ENCODE results near the gene TRPV2.

The TRPV2 gene

DNA sequence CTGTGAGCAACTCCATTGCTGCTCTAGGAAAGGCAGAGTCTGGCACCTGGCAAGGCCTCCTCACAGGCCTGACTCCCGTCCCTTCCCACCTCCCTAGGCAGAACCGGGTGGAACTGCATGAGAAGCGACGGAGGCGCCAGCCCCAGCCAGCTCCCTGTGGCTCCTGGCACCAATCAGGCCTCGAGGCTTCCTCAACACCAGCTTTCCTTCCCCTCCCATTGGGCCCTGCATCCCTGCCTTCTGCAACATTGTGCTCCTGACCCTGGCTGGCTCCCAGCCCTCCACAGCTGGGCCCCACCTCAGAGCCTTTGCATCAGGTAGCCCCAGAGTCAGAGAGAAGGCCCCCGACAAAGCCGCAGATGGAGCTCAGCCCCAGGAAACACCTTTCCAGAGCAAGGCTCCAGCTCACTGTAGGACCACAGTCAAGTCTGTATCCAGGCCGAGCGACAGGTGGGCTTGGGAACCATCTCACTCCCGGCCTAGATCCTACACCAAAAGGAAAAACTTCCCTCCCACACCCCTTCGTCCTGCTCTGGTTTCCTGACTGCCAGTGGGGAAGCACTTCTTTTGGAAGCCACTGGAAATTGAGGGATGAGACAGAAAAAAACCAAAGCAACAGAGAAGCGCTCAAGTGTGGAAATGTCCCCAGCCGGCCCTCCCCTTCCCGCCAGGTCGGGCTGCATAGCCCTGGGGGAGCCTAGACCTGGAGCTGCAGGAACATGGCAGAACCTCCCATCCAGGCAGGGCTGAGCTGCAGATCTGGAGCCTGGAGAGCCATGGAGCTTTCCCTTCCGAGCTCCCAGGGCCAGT is 45.6 kb downstream of the TRPV2 start:
- H3K36me3 ChIP-seq (ENCODE audit: control insufficient read depth in 1 of 2, insufficient read depth in 2 of 2, low read length in 2 of 2), result peaks cover 0 to 3% of the 10 kb centered on the region in 2 experiments

DNA sequence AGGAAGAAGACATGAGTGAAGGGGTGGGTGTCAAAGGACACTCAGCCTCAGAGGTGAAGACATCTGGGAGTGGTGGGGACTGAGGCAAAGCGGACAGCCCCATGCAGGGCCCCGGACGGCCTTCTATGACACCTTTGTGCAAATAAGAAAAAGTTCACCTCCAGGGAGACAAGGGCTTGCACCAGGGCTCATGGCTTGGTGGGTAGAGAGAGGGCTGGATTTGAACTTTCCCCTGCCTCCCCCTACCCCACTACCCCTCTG is 46.2 kb downstream of the TRPV2 start:
- H4K12ac ChIP-seq (ENCODE audit: low read depth, low read length), result no peak overlapping the region
- H3K36me3 ChIP-seq (ENCODE audit: control insufficient read depth in 1 of 2, insufficient read depth in 2 of 2, low read length in 2 of 2), result peaks cover 0 to 3% of the 10 kb centered on the region in 2 experiments
- H3K18ac ChIP-seq (ENCODE audit: low read length), result no peak overlapping the region
- no peak overlapping the region for H4K8ac ChIP-seq (ENCODE audit: low read depth, low read length)
- no peak overlapping the region for H3K27ac ChIP-seq (ENCODE audit: low read depth, low read length)
- no peak overlapping the region for H2BK12ac ChIP-seq (ENCODE audit: low read length)
- no peaks in the 10 kb centered on the region for H3K79me1 ChIP-seq (ENCODE audit: low read length)
- H4K91ac ChIP-seq (ENCODE audit: low read depth, low read length), result no peak overlapping the region
- no peak overlapping the region for H3K4ac ChIP-seq (ENCODE audit: low read depth, low read length)
- no peak overlapping the region for H3K4me2 ChIP-seq (ENCODE audit: low read length)
- H2BK120ac ChIP-seq (ENCODE audit: insufficient read depth, low read length, poor library complexity), result no peak overlapping the region
- H3K4me1 ChIP-seq (ENCODE audit: control insufficient read depth in 1 of 2, insufficient read depth in 2 of 2, low read length in 2 of 2), result peaks cover 4 to 5% of the 10 kb centered on the region in 2 experiments
- H2BK5ac ChIP-seq (ENCODE audit: low read depth, low read length, poor library complexity), result no peak overlapping the region
- H3K79me2 ChIP-seq (ENCODE audit: control insufficient read depth, insufficient read depth, low read length, poor library complexity), result no peaks in the 10 kb centered on the region
- H3K23ac ChIP-seq (ENCODE audit: low read length), result no peak overlapping the region
- H3K9ac ChIP-seq (ENCODE audit: low read length), result no peak overlapping the region
- H3K27me3 ChIP-seq (ENCODE audit: insufficient read depth, low read length), result no peaks in the 10 kb centered on the region
- no peak overlapping the region for H2AFZ ChIP-seq (ENCODE audit: insufficient read depth, low read length, poor library complexity)
- WGBS (ENCODE audit: extremely low coverage, insufficient coverage, insufficient read length), result no CpG with 5 or more reads among the region's 3 CpGs
- H3K14ac ChIP-seq (ENCODE audit: low read length), result no peak overlapping the region
- H3K9me3 ChIP-seq (ENCODE audit: insufficient read depth, low read depth, low read length), result peaks cover 4% of the 10 kb centered on the region
- H3K4me3 ChIP-seq (ENCODE audit: low read depth, low read length), result no peak overlapping the region
- DNase-seq, result no peak
- H2AK5ac ChIP-seq (ENCODE audit: low read length), result no peak overlapping the region

More for the DNA sequence above, 45.6 kb downstream of the TRPV2 start:
- Histone ChIP-seq H3K79me1 (ENCODE audit: low read length) (no peaks in the 10 kb centered on the region), H4K12ac (ENCODE audit: low read depth, low read length) (no peak overlapping the region), H3K4ac (ENCODE audit: low read depth, low read length) (no peak overlapping the region), H2BK12ac (ENCODE audit: low read length) (no peak overlapping the region), H3K14ac (ENCODE audit: low read length) (no peak overlapping the region), H3K9ac (ENCODE audit: low read length) (no peak overlapping the region), H3K18ac (ENCODE audit: low read length) (no peak overlapping the region), H3K27me3 (ENCODE audit: insufficient read depth, low read length) (no peaks in the 10 kb centered on the region), H3K79me2 (ENCODE audit: control insufficient read depth, insufficient read depth, low read length, poor library complexity) (no peaks in the 10 kb centered on the region), H3K27ac (ENCODE audit: low read depth, low read length) (no peak overlapping the region), H3K4me2 (ENCODE audit: low read length) (no peak overlapping the region), H3K23ac (ENCODE audit: low read length) (no peak overlapping the region), H3K4me1 (ENCODE audit: control insufficient read depth in 1 of 2, insufficient read depth in 2 of 2, low read length in 2 of 2) (peaks cover 4 to 5% of the 10 kb centered on the region in 2 experiments), H2AK5ac (ENCODE audit: low read length) (no peak overlapping the region), H3K9me3 (ENCODE audit: insufficient read depth, low read depth, low read length) (peaks cover 4% of the 10 kb centered on the region), H3K4me3 (ENCODE audit: low read depth, low read length) (no peak overlapping the region), H2BK5ac (ENCODE audit: low read depth, low read length, poor library complexity) (no peak overlapping the region), H2BK120ac (ENCODE audit: insufficient read depth, low read length, poor library complexity) (no peak overlapping the region), H4K91ac (ENCODE audit: low read depth, low read length) (no peak overlapping the region), H2AFZ (ENCODE audit: insufficient read depth, low read length, poor library complexity) (no peak overlapping the region), H4K8ac (ENCODE audit: low read depth, low read length) (no peak overlapping the region)
- no peak for DNase-seq
- WGBS (ENCODE audit: extremely low coverage, insufficient coverage, insufficient read length), result no CpG with 5 or more reads among the region's 17 CpGs

DNA sequence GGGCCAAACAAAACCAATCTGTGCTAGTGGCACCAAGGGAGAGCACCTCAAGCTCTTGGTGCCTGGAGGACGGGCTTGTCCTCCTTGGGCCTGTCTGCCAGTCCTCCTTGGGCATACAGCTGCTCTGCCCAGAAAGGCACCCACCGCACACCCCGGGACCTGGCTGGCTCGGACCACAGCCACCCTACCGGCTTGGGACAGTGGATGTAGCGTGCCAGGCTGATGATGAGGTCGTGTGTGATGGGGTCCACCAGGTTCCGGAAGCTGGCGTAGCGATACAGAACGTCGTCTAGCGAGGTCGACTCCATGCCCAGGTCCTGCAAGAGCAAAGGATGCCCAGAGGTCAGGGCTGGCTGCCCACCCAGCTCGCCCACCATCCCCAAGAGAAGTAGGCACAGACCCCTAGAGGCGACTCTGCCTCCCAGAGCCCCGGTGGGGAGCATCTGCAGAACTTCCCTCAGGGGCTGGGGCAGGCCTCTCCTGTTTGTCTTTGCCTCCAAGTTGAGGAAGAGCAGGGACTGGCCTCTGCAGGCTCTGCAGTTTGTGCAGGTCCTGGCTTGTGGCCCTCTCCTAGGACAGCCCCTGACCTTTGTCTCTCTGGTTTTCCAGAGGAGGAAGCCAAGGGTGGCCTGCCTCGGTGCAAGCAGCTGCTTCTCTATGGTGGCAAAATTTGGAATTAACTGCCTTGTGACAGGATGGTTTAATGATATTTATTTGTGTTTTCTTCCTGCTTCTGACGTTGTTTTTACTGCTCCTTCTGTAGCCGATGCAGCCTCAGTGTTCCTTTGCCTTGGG is 46.9 kb downstream of the TRPV2 start:
- H3K4me1 ChIP-seq (ENCODE audit: control insufficient read depth in 1 of 2, insufficient read depth in 2 of 2, low read length in 2 of 2), result peaks cover 4 to 5% of the 10 kb centered on the region in 2 experiments
- no peak overlapping the region for H3K4ac ChIP-seq (ENCODE audit: low read depth, low read length)
- WGBS (ENCODE audit: extremely low coverage, insufficient coverage, insufficient read length), result no CpG with 5 or more reads among the region's 20 CpGs

DNA sequence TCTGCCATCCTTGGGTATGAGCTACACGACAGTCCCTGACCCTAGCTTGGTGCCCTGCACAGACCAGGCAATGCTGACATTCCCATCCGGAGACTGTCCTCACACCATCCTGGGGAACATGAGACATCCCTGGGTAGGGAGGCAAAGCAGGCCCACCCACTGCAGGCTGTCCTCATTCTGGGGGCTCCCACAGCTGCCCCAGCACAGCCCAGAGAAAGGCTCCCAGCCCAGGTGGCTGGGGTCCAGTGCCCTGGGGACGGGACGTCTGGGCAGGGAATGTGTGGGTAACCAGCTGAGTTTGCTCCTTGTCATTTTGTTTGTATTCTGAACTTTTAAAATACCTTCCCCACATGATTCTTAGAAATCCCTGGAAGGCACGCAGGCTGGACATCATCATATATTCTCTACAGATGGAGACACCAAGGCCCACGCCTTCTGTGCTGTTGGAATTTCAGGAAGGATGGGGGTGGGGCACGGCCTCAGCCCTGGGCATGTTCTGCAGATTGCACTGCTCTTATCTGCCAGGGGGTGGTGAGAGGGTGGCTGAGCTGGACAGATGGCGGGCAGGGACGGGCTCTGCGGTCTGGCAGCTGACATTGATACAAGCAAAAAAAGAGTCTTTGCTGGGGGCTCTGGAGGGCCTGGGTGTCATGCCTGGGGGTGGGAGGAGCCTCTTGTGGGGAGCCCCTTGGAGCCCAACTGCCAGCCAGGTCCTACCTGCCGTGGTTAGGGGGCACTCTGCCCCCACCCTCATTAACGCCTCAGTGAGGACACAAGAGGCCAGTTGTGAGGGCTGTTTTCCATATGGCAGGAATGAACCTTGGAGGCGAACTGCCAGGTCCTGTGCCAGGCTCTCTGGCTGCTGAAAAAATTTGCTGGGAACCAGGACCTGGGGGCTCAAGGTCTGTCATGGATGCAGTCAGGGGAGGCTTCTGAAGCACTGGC is 48.3 kb downstream of the TRPV2 start:
- peaks cover 4 to 5% of the 10 kb centered on the region in 2 experiments for H3K4me1 ChIP-seq (ENCODE audit: control insufficient read depth in 1 of 2, insufficient read depth in 2 of 2, low read length in 2 of 2)
- H4K91ac ChIP-seq (ENCODE audit: low read depth, low read length), result no peak overlapping the region
- H3K4me3 ChIP-seq (ENCODE audit: low read depth, low read length), result no peak overlapping the region
- no peaks in the 10 kb centered on the region for H3K27me3 ChIP-seq (ENCODE audit: insufficient read depth, low read length)
- H3K4ac ChIP-seq (ENCODE audit: low read depth, low read length), result no peak overlapping the region
- no peak overlapping the region for H2BK120ac ChIP-seq (ENCODE audit: insufficient read depth, low read length, poor library complexity)
- no peak overlapping the region for H3K9ac ChIP-seq (ENCODE audit: low read length)
- peaks cover 4% of the 10 kb centered on the region for H3K9me3 ChIP-seq (ENCODE audit: insufficient read depth, low read depth, low read length)
- H3K4me2 ChIP-seq (ENCODE audit: low read length), result no peak overlapping the region
- no peak overlapping the region for H3K23ac ChIP-seq (ENCODE audit: low read length)
- H3K36me3 ChIP-seq (ENCODE audit: control insufficient read depth in 1 of 2, insufficient read depth in 2 of 2, low read length in 2 of 2), result peaks cover 0 to 3% of the 10 kb centered on the region in 2 experiments
- H3K27ac ChIP-seq (ENCODE audit: low read depth, low read length), result no peak overlapping the region
- DNase-seq, result no peak
- no peak overlapping the region for H4K8ac ChIP-seq (ENCODE audit: low read depth, low read length)
- WGBS (ENCODE audit: extremely low coverage, insufficient coverage, insufficient read length), result no CpG with 5 or more reads among the region's 13 CpGs
- H2AK5ac ChIP-seq (ENCODE audit: low read length), result no peak overlapping the region
- no peaks in the 10 kb centered on the region for H3K79me2 ChIP-seq (ENCODE audit: control insufficient read depth, insufficient read depth, low read length, poor library complexity)
- no peak overlapping the region for H2BK5ac ChIP-seq (ENCODE audit: low read depth, low read length, poor library complexity)
- no peak overlapping the region for H2AFZ ChIP-seq (ENCODE audit: insufficient read depth, low read length, poor library complexity)
- H3K18ac ChIP-seq (ENCODE audit: low read length), result no peak overlapping the region
- H2BK12ac ChIP-seq (ENCODE audit: low read length), result no peak overlapping the region
- no peak overlapping the region for H3K14ac ChIP-seq (ENCODE audit: low read length)
- no peak overlapping the region for H4K12ac ChIP-seq (ENCODE audit: low read depth, low read length)
- no peaks in the 10 kb centered on the region for H3K79me1 ChIP-seq (ENCODE audit: low read length)

More for the DNA sequence above, 46.9 kb downstream of the TRPV2 start:
- Histone ChIP-seq H2AFZ (ENCODE audit: insufficient read depth, low read length, poor library complexity) (no peak overlapping the region), H2BK120ac (ENCODE audit: insufficient read depth, low read length, poor library complexity) (no peak overlapping the region), H4K91ac (ENCODE audit: low read depth, low read length) (no peak overlapping the region), H3K23ac (ENCODE audit: low read length) (no peak overlapping the region), H3K79me1 (ENCODE audit: low read length) (no peaks in the 10 kb centered on the region), H3K27ac (ENCODE audit: low read depth, low read length) (no peak overlapping the region), H4K12ac (ENCODE audit: low read depth, low read length) (no peak overlapping the region), H4K8ac (ENCODE audit: low read depth, low read length) (no peak overlapping the region), H3K4me2 (ENCODE audit: low read length) (no peak overlapping the region), H3K9me3 (ENCODE audit: insufficient read depth, low read depth, low read length) (peaks cover 4% of the 10 kb centered on the region), H2AK5ac (ENCODE audit: low read length) (no peak overlapping the region), H3K14ac (ENCODE audit: low read length) (no peak overlapping the region), H2BK12ac (ENCODE audit: low read length) (no peak overlapping the region), H3K27me3 (ENCODE audit: insufficient read depth, low read length) (no peaks in the 10 kb centered on the region), H3K18ac (ENCODE audit: low read length) (no peak overlapping the region), H3K79me2 (ENCODE audit: control insufficient read depth, insufficient read depth, low read length, poor library complexity) (no peaks in the 10 kb centered on the region), H3K36me3 (ENCODE audit: control insufficient read depth in 1 of 2, insufficient read depth in 2 of 2, low read length in 2 of 2) (peaks cover 0 to 3% of the 10 kb centered on the region in 2 experiments), H2BK5ac (ENCODE audit: low read depth, low read length, poor library complexity) (no peak overlapping the region), H3K9ac (ENCODE audit: low read length) (no peak overlapping the region), H3K4me3 (ENCODE audit: low read depth, low read length) (no peak overlapping the region)
- DNase-seq, result no peak
